ENCODE measurements around the gene CUL9.

DNA sequence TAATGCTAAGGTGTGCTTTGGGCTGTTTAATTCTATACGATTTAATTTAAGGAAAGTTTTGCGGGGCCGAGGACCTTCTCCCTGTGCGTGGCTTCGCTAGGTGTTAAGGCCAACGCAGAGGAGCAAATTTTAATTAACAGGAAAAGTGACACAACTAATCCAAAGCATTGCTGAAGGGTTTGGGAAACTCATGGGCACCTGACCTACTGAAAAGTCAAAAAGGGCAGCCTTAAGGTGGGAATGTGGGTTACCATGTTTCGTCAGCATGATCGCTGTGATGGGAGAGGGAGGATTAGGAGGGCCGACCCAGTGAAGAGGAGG is 415 bp upstream of the CUL9 start:
- TF ChIP-seq CTCF (IDR thresholded peaks at IDR 0.05; ENCODE audit: low read length) (no peak; the same call in 1 of the 2 replicates), EZH2 (IDR thresholded peaks at IDR 0.05; ENCODE audit: borderline replicate concordance, low read length) (no peak)
